Colonic mucosa (tissue), 4 donors: Measurements from ENCODE around the gene SPEF2. TPM values are rescaled to one million over a fixed set of nuclear protein-coding genes. Genes with fewer than 3 reads are reported as not detected.

Experiments
- DNase-seq: peaks from one replicate; pipeline ENCODE4 v3.0.0-alpha.2; 2020
- H3K27ac ChIP-seq: fragments of 200-600 bp; one replicate; pipeline ENCODE4 v1.8.0; 2021
- H3K27me3 ChIP-seq: fragments of 200-600 bp; one replicate; pipeline ENCODE4 v1.8.0; 2021
- H3K36me3 ChIP-seq: fragments of 200-600 bp; one replicate; pipeline ENCODE4 v1.8.0; 2021
- H3K4me1 ChIP-seq: fragments of 200-600 bp; one replicate; pipeline ENCODE4 v1.8.0; 2021; ENCODE audit warnings: mild to moderate bottlenecking
- H3K4me3 ChIP-seq: fragments of 200-600 bp; one replicate; pipeline ENCODE4 v1.8.0; 2021
- H3K9ac ChIP-seq, 2 donors: one replicate each; pipeline ENCODE4 v1.7.0; 2013; ENCODE audit warnings: control low read depth in 2 of 2, low read depth in 2 of 2, low read length in 2 of 2
- H3K9me3 ChIP-seq: fragments of 200-600 bp; one replicate; pipeline ENCODE4 v1.8.0; 2021
- CTCF ChIP-seq: fragments of 200-600 bp; IDR thresholded peaks from one replicate; pipeline ENCODE4 v1.8.0; 2022; ENCODE audit warnings: antibody characterized with exemption, mild to moderate bottlenecking
- intact Hi-C: fragments of 100-400 bp; cut with DNase I; formaldehyde crosslinking; loops from one replicate; pipeline ENCODE4 v1.14.1; 2022
- total RNA-seq, 2 donors: library from RNA; stranded (reverse); fragmentation: NEBNext Ultra II Directional in 1 of 2; extraction: Animal tissue kit (Norgen Biotek cat#: 25700) in 1 of 2; gene quantifications; one replicate each; pipeline ENCODE4 v1.2.1, GENCODE V29; 2021
- donor health status: healthy.
- donor health status: DM: no; HTN: no; CAD: no.
- donor health status: DM: no; HTN: no; CAD: no.

SPEF2 gene
- total RNA-seq, 2 donors from 2014 or later, result 3.3 to 6.0 TPM

GRCh38 chr5:35698047-35698808, 80.6 kb downstream of the SPEF2 start:
- no peak overlapping the region for H3K4me3 ChIP-seq
- no peaks in the 10 kb centered on the region for H3K4me1 ChIP-seq
- no peak for TF ChIP-seq CTCF
- no peak overlapping the region for H3K27ac ChIP-seq
- no peaks in the 10 kb centered on the region for H3K27me3 ChIP-seq
- no peak overlapping the region for H3K9ac ChIP-seq
- H3K9me3 ChIP-seq, result no peaks in the 10 kb centered on the region
- intact Hi-C loops, result no loop called here
- no peaks in the 10 kb centered on the region for H3K36me3 ChIP-seq
- DNase-seq, result no peak

- no peak overlapping the region for H3K9ac ChIP-seq
- no peak for TF ChIP-seq CTCF
- no peaks in the 10 kb centered on the region for H3K27me3 ChIP-seq
- no peak for DNase-seq
- H3K4me1 ChIP-seq, result no peaks in the 10 kb centered on the region
- H3K27ac ChIP-seq, result no peak overlapping the region
- intact Hi-C loops, result no loop called here
- H3K4me3 ChIP-seq, result no peak overlapping the region
- no peaks in the 10 kb centered on the region for H3K9me3 ChIP-seq
- no peaks in the 10 kb centered on the region for H3K36me3 ChIP-seq
Observed at GRCh38 chr5:35707659-35708058, 90.0 kb downstream of the SPEF2 start.

- no peak for DNase-seq
- intact Hi-C loops, result no loop called here
- no peaks in the 10 kb centered on the region for H3K27me3 ChIP-seq
Observed at GRCh38 chr5:35709688-35710087, 92.0 kb downstream of the SPEF2 start.

GRCh38 chr5:35717718-35718117, 100.1 kb downstream of the SPEF2 start:
- intact Hi-C loops, result no loop called here
- TF ChIP-seq CTCF, result no peak
- H3K4me1 ChIP-seq, result no peaks in the 10 kb centered on the region

More at GRCh38 chr5:35709688-35710087, 92.0 kb downstream of the SPEF2 start:
- Histone ChIP-seq H3K9me3 (no peaks in the 10 kb centered on the region), H3K4me1 (no peaks in the 10 kb centered on the region), H3K4me3 (no peak overlapping the region), H3K9ac (no peak overlapping the region), H3K36me3 (no peaks in the 10 kb centered on the region), H3K27ac (no peak overlapping the region)
- no peak for TF ChIP-seq CTCF

GRCh38 chr5:35735718-35736117, 118.1 kb downstream of the SPEF2 start:
- no peaks in the 10 kb centered on the region for H3K4me1 ChIP-seq
- no peak overlapping the region for H3K4me3 ChIP-seq
- no peaks in the 10 kb centered on the region for H3K27me3 ChIP-seq
- no peak for DNase-seq
- H3K9ac ChIP-seq, result no peak overlapping the region
- H3K36me3 ChIP-seq, result no peaks in the 10 kb centered on the region
- TF ChIP-seq CTCF, result no peak
- H3K9me3 ChIP-seq, result no peaks in the 10 kb centered on the region
- no peak overlapping the region for H3K27ac ChIP-seq
- intact Hi-C loops, result no loop called here

More at GRCh38 chr5:35717718-35718117, 100.1 kb downstream of the SPEF2 start:
- Histone ChIP-seq H3K4me3 (no peak overlapping the region), H3K9ac (no peak overlapping the region), H3K36me3 (no peaks in the 10 kb centered on the region), H3K27me3 (no peaks in the 10 kb centered on the region), H3K27ac (no peak overlapping the region), H3K9me3 (no peaks in the 10 kb centered on the region)
- DNase-seq, result no peak
